SJCRH30 (cell line): ENCODE results near the gene AAR2. TPM values are rescaled to one million over a fixed set of nuclear protein-coding genes. Genes with fewer than 3 reads are reported as not detected.
A peak's percentile ranks its signal among the peaks of the same experiment; 100 is the strongest.

Experiments
- DNase-seq, 2 experiments: peaks; one replicate each; pipeline ENCODE4 v3.0.0-alpha.2; 2015 to 2020
- H3K27ac ChIP-seq: fragments of 250-450 bp; sonication (Bioruptor Pico); 2 replicates; pipeline ENCODE4 v1.5.1; 2020; ENCODE audit warnings: mild to moderate bottlenecking, moderate library complexity
- H3K27me3 ChIP-seq: fragments of 250-450 bp; sonication (Bioruptor Pico); 2 replicates; pipeline ENCODE4 v1.5.1; 2020; ENCODE audit warnings: mild to moderate bottlenecking, moderate library complexity
- H3K36me3 ChIP-seq: fragments of 250-450 bp; sonication (Bioruptor Pico); 2 replicates; pipeline ENCODE4 v1.5.1; 2020; ENCODE audit warnings: mild to moderate bottlenecking, moderate library complexity
- H3K4me1 ChIP-seq: fragments of 250-450 bp; sonication (Bioruptor Pico); 2 replicates; pipeline ENCODE4 v1.5.1; 2020; ENCODE audit warnings: mild to moderate bottlenecking, moderate library complexity
- H3K4me3 ChIP-seq: fragments of 250-450 bp; sonication (Bioruptor Pico); 2 replicates; pipeline ENCODE4 v1.5.1; 2020; ENCODE audit warnings: mild to moderate bottlenecking, moderate library complexity
- H3K9me3 ChIP-seq: fragments of 250-450 bp; sonication (Bioruptor Pico); replicated peaks from 2 replicates; pipeline ENCODE4 v1.5.1; 2020; ENCODE audit warnings: mild to moderate bottlenecking, moderate library complexity
- total RNA-seq: library from RNA; depleted of rRNA; stranded (reverse); fragments of >200 nt; shearing (Covaris generic); gene quantifications from 2 replicates; pipeline ENCODE4 v1.2.3, GENCODE V29; 2014

Gene AAR2
- total RNA-seq, 1 experiment from 2014 or later: 65.5 TPM

- no peak overlapping the region for H3K27ac ChIP-seq
- no peaks in the 10 kb centered on the region for H3K27me3 ChIP-seq
- no peaks in the 10 kb centered on the region for H3K4me1 ChIP-seq
- peaks cover 9% of the 10 kb centered on the region for H3K36me3 ChIP-seq
- H3K9me3 ChIP-seq: no peaks in the 10 kb centered on the region
- H3K4me3 ChIP-seq: no peak overlapping the region
- peak in 1 of 2 experiments; percentile 54 for DNase-seq
Observed at GRCh38 chr20:36261389-36262105, 25.3 kb downstream of the AAR2 start.

DNA sequence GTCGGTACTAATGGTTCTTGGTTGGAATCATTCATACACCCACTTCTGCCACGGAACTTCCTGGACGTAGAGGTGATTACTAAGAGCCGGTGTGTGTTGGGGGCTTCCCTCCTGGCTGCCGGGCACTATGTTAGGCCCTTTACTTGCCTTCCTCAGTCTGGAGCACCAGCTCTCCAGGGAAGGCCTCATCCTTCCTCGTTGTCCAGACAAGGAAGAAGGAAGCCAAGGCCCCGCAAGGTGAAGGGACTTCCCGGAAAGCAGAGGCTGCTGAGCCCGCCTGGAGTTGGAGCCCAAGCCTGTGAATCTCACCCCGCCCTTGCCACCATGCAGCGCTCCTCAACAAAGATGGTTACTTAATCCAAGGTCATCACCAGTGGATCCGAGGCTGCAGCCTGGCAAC lies 26.2 kb downstream of the AAR2 start:
- DNase-seq: no peak
- Histone ChIP-seq H3K4me3 (no peak overlapping the region), H3K27me3 (no peaks in the 10 kb centered on the region), H3K9me3 (no peaks in the 10 kb centered on the region), H3K4me1 (no peaks in the 10 kb centered on the region), H3K36me3 (no peaks in the 10 kb centered on the region; the same call in 1 of the 2 replicates), H3K27ac (no peak overlapping the region)

DNA sequence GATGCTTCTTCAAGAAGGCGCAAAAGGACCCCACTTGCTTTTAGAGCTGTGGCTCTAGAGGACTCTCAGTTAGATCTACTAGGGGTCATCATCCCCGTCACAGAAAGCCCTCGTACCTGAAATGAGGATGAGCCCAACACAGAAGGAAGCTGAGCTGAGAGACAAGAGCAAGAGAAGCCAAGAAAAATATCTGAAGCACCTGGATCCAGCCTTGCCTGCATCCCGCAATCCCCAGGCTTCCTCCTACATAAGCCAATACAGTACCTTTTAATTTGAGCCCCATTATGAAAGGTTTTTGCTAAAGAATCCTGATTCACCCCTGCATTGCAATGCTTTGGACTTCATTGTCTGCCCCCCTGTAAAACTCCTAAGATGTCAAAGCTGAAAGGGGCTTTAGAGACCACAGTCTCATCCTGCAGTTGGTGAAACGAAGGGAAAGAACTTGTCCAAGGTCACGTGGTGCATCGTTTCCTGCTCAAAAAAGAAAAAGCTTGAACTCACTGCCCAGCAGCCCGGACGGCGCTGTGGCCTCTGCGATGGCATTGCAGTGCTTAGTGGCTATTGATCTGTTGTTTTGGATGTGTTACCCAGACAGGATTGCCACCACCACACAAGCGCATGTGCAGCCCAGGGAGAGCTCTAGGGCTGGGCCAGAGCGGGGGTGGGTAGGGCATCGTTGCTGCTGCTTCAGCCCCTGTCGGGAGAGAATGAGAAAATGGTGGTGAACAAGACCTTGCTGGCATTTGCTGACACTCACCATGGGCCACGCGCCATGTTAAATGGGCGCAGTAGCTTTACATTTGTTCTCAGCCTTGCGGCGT lies 28.4 kb downstream of the AAR2 start:
- H3K4me1 ChIP-seq: 0 out of 2 replicates have a peak, but pooled peaks cover 2% of the 10 kb centered on the region
- no peak for DNase-seq
- peaks cover 4% of the 10 kb centered on the region; the same call in 1 of the 2 replicates for H3K27me3 ChIP-seq
- no peak overlapping the region for H3K27ac ChIP-seq
- no peak overlapping the region for H3K4me3 ChIP-seq
- no peaks in the 10 kb centered on the region for H3K9me3 ChIP-seq
- no peaks in the 10 kb centered on the region for H3K36me3 ChIP-seq

DNA sequence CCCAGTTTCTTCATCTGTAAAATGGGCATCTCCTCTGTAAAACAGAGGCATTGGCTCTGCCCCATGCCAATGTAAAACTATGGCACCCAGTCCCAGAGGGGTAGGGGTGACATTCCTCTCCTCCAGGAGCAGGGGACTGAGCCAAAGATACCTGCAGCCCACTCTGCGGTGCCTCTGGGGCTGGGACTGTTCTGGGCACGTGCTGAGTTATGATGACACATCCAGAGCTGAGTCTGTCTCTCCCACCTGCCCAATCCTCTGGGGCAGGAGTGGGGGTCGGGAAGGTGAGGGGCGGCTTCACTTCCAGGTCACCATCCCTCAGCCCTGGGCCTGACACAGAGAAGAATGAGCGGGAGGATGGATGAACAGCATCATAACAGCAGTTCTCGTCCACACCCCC lies 29.9 kb downstream of the AAR2 start:
- Histone ChIP-seq H3K9me3 (no peaks in the 10 kb centered on the region), H3K4me1 (0 out of 2 replicates have a peak, but pooled peaks cover 2% of the 10 kb centered on the region), H3K27ac (no peak overlapping the region), H3K36me3 (no peaks in the 10 kb centered on the region), H3K4me3 (no peak overlapping the region), H3K27me3 (peaks cover 4% of the 10 kb centered on the region; the same call in 1 of the 2 replicates)
- no peak for DNase-seq

DNA sequence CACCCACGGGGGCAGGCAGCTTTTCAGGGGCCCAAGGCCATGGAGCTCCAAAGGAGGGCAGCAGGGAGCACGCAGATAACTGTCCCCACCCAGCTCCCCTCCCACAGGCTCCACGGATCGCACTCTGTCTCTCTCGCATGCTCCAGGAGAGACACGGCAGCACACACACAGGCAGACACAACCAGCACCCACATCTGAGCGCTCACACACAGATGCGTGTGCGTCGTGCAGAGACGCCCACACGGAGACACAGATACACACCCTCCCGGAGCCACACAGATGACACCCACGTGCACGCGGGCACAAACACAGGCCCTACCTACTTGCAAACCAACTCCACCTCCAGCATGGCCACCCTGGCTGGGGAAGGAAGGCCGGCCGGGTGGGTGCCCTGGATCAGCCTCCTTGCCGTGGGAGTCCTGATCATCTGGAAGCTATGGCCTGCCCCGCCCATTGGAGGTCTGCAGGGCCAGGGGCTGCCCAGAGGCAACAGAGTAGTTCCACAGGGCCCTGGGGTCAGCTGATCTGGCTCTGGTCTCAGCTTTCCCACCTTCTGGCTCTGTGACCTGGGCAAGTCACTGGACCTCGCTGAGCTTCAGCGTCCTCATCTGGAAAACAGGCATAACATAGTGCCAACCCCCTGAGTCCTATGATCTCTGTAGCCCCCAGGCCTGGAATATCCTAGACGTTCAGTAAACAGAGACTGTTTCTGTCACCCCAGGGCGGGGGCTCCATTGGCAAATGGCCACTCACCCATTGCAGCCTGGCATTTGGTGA lies 31.5 kb downstream of the AAR2 start:
- Histone ChIP-seq H3K27ac (no peak overlapping the region), H3K36me3 (no peaks in the 10 kb centered on the region), H3K27me3 (peaks cover 4% of the 10 kb centered on the region; the same call in 1 of the 2 replicates), H3K4me1 (0 out of 2 replicates have a peak, but pooled peaks cover 2% of the 10 kb centered on the region), H3K9me3 (no peaks in the 10 kb centered on the region), H3K4me3 (no peak overlapping the region)
- DNase-seq: no peak

DNA sequence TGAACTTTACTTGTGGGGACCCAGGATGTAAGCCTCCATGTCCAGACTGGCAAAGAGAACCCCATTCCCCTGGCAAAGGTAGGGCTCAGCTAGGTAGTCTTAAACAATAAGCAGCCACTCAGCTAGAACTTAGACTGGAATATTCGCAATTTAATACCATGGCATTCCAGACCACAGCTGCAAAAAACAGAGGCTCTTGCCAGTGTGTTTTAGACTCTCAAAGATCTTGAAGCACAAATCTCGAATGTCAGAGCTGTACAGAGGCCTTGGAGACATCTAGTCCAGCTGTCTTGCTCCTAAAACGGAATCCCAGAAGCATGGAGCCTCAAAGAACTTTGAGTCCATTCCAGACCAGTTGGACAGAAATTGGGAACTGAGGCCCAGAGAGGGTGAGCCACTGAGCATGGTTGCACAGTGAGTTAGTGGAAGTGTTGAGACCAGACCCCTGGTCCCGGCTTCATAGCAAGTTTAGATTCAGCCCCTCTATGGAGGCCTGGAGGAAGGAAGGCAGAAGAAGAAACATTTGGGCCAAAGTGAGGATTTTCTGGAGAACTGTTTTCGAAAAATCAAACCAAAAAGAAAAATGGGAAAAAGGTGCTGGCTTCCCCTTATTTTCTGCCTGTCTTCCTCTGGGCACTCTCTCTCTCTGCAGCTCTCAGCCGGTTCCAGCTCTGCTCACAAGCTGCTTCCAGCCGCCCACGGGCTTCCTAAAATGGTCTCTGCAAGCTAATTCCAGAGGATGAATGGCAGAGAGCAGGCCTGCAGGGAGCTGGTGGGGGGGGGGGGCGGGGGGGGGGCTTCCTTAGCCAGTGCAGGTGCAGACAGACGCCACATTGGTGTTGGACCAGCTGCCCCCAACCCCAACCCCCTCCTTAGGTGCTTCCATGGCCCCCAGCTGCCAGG lies 32.4 kb downstream of the AAR2 start:
- Histone ChIP-seq H3K4me3 (no peak overlapping the region), H3K4me1 (0 out of 2 replicates have a peak, but pooled peaks cover 2% of the 10 kb centered on the region), H3K27ac (no peak overlapping the region), H3K27me3 (peaks cover 4% of the 10 kb centered on the region; the same call in 1 of the 2 replicates), H3K9me3 (no peaks in the 10 kb centered on the region), H3K36me3 (no peaks in the 10 kb centered on the region)
- DNase-seq: no peak

DNA sequence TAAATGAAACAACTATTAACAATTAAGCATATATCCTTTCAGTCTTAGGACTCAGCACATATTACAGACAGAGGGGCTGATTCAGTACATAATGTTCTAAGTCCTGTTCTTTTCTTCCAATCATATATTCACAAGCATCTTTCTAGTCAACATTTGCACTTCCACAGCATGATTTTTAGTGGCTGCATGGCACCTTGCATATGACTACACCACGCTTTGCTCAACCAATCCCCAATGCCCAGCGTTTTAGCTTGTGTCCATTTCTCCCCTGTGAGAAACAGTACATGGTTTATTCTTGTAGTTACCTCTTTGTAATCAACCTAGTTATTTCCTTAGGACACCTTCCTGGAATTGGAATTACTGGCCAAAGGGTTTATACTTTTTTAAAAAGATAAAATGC lies 33.2 kb downstream of the AAR2 start:
- Histone ChIP-seq H3K27me3 (peaks cover 4% of the 10 kb centered on the region; the same call in 1 of the 2 replicates), H3K27ac (no peak overlapping the region), H3K4me1 (peaks cover 2% of the 10 kb centered on the region; the same call in 1 of the 2 replicates), H3K9me3 (no peaks in the 10 kb centered on the region), H3K36me3 (no peaks in the 10 kb centered on the region), H3K4me3 (no peak overlapping the region)
- DNase-seq: no peak

GRCh38 chr20:36270744-36271638 lies 34.7 kb downstream of the AAR2 start:
- DNase-seq: peak in 1 of 2 experiments; percentile 39
- H3K36me3 ChIP-seq: no peaks in the 10 kb centered on the region
- H3K9me3 ChIP-seq: no peaks in the 10 kb centered on the region
- peaks cover 4% of the 10 kb centered on the region; the same call in 1 of the 2 replicates for H3K27me3 ChIP-seq
- H3K27ac ChIP-seq: no peak overlapping the region
- peaks cover 2% of the 10 kb centered on the region; the same call in 1 of the 2 replicates for H3K4me1 ChIP-seq
- H3K4me3 ChIP-seq: no peak overlapping the region

DNA sequence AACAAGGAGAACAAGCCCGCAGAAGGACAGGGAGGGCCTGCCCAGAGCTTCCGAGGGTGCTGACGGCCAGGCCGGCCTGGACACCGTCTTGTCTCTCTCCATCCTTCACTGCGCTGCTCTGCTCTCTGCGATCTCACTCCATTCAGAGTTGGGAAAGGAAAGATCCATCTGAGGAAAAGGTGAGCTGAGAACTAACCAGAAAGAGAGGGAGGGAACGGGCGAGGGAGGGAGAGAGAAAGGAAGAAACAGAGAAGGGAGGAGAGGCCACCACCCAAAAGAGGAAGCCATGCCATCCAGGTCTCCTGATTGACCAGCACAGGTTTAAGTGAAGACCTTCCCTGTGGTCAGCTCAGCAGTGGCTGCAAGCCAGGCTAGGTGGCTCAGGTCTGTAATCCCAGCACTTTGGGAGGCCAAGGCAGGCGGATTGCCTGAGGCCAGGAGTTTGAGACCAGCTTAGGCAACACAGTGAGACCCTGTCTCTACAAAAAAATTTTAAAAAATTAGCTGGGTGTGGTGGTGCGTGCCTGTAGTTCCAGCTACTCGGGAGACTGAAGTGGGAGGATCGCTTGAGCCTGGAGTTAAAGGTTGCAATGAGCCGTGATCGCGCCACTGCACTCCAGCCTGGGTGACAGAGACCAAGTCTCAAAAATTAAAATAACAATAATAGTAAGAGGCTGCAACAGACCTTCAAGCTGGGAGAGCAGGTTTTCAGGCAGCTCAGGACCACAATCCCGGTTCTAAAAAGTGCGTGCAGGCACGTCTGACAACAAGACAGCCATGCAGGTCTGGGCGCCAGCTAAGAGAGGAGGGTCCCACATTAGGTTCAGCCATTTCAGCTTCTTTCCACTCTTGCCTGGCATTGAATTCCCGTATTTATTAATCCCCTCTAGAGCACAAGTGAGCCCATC lies 35.6 kb downstream of the AAR2 start:
- peak in 1 of 2 experiments; percentile 31 for DNase-seq
- peaks cover 2% of the 10 kb centered on the region; the same call in 1 of the 2 replicates for H3K4me1 ChIP-seq
- H3K4me3 ChIP-seq: no peak overlapping the region
- peaks cover 4% of the 10 kb centered on the region; the same call in 1 of the 2 replicates for H3K27me3 ChIP-seq
- no peak overlapping the region for H3K27ac ChIP-seq
- H3K36me3 ChIP-seq: no peaks in the 10 kb centered on the region
- no peaks in the 10 kb centered on the region for H3K9me3 ChIP-seq

GRCh38 chr20:36272547-36273220 lies 36.4 kb downstream of the AAR2 start:
- no peak for DNase-seq
- Histone ChIP-seq H3K9me3 (no peaks in the 10 kb centered on the region), H3K36me3 (no peaks in the 10 kb centered on the region), H3K4me3 (no peak overlapping the region), H3K27me3 (peaks cover 7% of the 10 kb centered on the region; the same call in 1 of the 2 replicates), H3K27ac (no peak overlapping the region), H3K4me1 (peaks cover 2% of the 10 kb centered on the region; the same call in 1 of the 2 replicates)

DNA sequence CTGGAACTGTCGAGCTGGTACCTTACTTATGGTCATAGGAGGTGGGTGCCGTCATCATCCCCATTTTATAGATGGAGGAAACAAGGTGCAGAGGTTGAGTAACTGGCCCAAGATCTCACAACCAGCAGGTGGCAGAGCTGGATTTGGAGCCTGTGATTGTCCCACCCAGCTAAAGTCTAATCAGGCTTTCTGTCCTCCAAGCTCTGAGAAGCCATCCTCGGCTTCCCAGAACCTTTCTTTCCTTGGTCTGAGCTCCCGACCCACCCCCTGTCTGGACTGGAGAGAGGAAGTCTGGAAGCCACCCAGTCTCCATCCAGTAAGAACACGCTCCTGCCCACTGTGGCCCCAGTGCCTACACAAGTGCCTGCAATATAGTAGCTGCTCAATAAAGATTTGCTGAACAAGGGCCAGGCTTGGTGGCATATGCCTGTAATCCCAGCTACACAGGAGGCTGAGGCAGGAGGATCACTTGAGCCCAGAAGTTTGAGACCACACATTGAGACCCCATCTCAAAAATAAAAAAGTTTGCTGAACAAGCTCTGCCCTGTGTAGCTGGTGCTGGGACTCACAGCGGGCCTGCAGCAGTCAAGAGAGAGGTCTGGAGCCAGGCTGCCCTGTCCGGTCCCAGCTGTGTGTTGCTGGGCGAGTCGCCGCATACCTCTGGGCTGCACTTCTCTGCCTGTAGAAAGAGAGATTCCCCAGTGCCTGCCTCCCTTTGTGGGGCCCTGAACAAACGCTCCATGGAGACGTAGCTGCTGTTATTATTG lies 37.3 kb downstream of the AAR2 start:
- Histone ChIP-seq H3K4me1 (peaks cover 2% of the 10 kb centered on the region; the same call in 1 of the 2 replicates), H3K36me3 (no peaks in the 10 kb centered on the region), H3K9me3 (no peaks in the 10 kb centered on the region), H3K4me3 (no peak overlapping the region), H3K27me3 (peaks cover 13% of the 10 kb centered on the region; the same call in 1 of the 2 replicates), H3K27ac (no peak overlapping the region)
- peak in 1 of 2 experiments; percentile 31 for DNase-seq
